DMS53 (cell line): ENCODE measurements around the gene CCL27.
A peak's percentile ranks its signal among the peaks of the same experiment; 100 is the strongest.
"Not testable (repeated sequence)": the region's sequence is repeated elsewhere in the genome, so short reads cannot be mapped to it uniquely, and the experiment has no call there.

Experiments used
- DNase-seq: peaks from one replicate; lab custom pipeline; 2025; lab: John Stamatoyannopoulos, UW

CCL27 gene

DNA sequence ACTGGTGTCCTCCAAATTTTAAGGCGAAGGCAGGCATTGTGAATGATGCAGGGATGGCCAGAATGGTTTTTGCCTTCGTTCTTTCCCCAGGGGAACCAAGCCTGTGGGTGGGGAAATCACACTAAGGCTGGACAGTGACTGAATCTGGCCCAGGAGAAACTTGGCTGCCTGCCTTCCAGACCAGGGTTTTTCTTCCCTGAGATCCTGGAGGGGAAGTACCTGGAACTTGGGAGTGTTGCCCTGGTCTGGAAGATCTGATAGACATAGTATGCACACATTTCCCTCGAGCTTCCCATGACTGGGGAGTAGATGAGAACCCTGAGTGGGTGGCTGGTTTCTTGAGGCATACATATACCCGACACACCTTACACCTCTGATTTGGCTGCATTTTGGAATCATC, 11.1 kb downstream of the CCL27 start:
- no peak for DNase-seq

- DNase-seq: no peak
Observed at GRCh38 chr9:34650816-34651215, 11.6 kb downstream of the CCL27 start.

- no peak for DNase-seq
Observed at GRCh38 chr9:34648673-34649072, 13.8 kb downstream of the CCL27 start.

GRCh38 chr9:34647651-34648050, 14.8 kb downstream of the CCL27 start:
- DNase-seq: no peak

DNA sequence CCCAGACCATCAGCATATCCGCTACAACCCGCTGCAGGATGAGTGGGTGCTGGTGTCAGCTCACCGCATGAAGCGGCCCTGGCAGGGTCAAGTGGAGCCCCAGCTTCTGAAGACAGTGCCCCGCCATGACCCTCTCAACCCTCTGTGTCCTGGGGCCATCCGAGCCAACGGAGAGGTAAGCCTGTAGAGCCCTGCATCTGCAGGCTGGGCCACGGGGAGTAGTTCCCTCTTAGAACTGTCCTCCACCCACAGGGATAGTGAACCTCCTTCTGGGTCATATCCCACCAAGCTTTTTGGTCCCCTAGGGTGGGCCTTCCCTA, 15.4 kb downstream of the CCL27 start:
- DNase-seq: no peak

DNA sequence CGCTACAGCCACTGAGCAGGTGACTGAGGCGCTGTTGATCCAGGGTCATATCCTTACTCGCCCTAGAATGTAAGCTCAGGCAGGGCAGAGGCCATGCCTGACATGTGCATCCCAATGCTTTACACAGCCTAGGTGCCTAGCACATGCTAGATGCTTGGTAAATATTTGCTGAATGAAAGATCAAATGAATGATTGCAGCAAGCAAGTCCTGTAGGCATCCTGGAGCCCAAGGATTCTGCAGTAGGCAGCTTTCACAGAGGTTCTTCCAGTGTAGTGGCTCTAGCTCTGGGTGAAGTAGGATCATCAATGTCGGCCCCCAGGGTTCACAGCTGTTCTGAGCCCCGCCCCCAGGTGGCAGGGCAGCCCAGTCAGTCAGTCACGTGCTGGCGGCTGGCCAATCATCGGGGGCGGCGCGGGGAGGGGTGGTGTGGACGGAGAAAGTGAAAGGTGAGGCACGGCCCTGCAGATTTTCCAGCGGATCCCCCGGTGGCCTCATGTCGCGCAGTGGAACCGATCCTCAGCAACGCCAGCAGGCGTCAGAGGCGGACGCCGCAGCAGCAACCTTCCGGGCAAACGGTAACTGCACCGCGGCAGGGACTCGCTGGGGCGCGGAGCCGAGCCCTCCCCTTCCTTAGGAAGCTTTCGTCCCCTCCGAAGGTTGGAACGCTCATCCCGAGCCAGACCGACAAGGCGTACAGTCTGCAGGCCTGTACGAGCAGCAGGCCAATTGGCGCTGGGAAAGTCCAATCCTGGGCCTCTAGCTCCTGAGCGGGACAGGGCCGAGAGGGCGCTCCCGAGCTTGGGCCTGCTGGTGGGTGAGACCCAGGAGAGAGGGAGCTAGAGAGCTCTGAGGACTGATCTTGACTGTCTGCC, 16.0 kb downstream of the CCL27 start, which contains the start of gene GALT:
GALT (plus strand) TSS at position 465 of the 873 bp plus-strand sequence; CDS start at position 495, 30 bp downstream.
- peak; percentile 93 for DNase-seq

GRCh38 chr9:34644766-34645314, 17.6 kb downstream of the CCL27 start:
- DNase-seq: no peak

DNA sequence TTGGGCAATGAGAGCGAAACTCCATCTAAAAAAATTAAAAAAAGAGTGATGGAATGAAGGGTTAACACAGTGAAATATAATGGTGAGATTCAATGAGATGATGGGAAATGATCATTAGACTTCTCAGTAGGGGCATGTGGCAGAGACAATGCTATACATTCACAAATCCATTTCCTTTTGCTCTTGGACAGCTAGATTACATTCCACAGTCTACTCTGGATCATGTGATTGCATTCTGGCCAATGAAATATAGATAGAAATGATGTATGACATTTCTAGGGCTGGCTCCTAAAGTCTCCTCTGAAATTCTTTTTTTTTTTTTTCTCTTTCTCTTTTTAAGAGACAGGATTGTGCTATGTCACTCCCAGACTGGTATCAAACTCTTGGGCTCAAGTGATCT, 19.8 kb downstream of the CCL27 start:
- no peak for DNase-seq

DNA sequence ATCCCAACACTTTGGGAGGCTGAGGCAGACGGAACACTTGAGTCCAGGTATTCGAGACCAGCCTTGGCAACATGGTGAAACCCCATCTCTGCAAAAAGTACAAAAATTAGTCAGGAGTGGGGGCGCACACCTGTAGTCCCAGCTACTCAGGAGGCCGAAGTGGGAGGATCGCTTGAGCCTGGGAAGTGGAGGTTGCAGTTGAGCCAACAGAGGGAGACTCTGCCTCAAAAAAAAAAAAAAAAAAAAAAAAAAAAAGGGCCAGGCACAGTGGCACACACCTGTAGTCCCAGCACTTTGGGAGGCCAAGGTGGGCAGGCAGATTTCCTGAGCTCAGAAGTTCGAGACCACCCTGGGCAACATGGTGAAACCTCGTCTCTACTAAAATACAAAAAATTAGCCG, 23.1 kb downstream of the CCL27 start:
- DNase-seq: not testable (repeated sequence)

GRCh38 chr9:34638138-34638445, 24.4 kb downstream of the CCL27 start:
- DNase-seq: no peak

- peak; percentile 95 for DNase-seq
Observed at GRCh38 chr9:34637356-34638137, 24.9 kb downstream of the CCL27 start, which contains the start of gene SIGMAR1. SIGMAR1 (minus strand) TSS chr9:34637787; CDS start chr9:34637697, 90 bp downstream.

- peak; percentile 66 for DNase-seq
Observed at GRCh38 chr9:34636791-34637355, 25.6 kb downstream of the CCL27 start.

- no peak for DNase-seq
Observed at GRCh38 chr9:34635556-34635955, 26.9 kb downstream of the CCL27 start.

DNA sequence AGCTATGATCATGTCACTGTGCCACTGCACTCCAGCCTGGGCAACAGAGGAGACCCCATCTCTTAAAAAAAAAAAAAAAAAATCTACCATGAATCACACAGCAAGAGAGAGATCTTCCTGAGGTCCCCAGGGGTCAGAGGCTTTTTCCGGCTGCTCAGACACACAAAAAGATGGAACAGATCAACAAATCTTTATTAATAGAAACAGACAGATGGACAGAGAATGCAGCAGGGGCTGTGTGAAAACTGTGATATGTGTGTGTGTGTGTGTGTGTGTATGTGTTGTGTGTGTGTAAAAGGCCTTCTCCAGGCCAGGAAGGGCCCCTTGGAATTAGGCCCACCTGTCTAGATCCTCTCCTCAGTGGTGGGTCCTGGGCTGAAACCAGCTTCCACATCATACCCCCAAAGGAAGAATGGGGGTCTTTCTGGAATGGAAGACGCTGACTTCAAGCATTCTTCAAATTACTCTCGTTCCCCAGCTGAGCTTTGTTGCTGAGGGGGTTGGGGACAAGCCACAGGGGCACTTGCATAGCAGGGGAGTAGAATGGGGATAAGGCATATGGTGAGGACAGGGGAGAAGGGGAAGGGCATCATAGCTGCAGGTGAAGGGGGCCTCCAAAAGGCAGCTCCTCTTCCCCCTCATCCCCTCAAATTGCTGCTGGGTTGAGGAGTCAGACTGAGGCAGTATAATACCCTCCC, 27.8 kb downstream of the CCL27 start:
- DNase-seq: no peak

GRCh38 chr9:34633851-34634550, 28.5 kb downstream of the CCL27 start:
- DNase-seq: peak; percentile 68

- no peak for DNase-seq
Observed at GRCh38 chr9:34633166-34633565, 29.3 kb downstream of the CCL27 start.

DNA sequence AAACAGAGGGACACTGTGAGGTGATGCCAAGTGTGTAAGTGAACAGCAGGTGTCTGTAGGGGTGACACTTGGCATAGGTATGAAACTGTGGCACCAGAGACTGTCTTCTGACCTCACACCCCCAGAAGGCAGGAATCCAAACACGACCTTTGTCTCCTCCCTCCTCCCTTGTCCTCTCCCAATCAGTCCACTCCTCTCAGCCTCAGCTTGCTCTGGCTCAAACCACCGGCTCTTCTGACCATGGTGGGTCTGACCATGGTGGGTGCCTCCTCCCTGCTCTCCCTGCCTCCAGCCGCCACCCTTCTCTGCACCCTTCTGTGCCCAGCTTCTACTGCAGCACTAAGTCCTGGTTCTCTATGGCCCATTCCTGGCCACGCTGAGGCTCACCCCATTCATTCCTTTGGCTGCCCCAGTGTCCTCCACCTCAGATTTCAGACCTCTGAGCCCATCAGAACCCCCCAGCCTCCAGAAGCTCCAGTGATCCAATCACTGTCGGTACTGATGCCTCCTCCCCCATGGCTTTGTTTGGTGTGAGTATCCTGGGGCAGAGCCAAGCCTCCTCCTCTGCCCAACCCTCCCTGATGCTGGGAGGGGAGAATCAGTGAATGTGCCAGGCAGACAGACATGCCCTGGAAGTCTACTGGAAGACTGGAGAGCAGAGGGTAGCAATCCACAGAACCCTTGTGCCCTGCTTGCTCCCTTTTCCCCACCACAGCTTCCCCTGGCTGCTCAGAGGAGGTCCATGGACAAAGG, 31.9 kb downstream of the CCL27 start:
- DNase-seq: no peak

GRCh38 chr9:34629491-34629808, 33.0 kb downstream of the CCL27 start:
- no peak for DNase-seq

GRCh38 chr9:34628656-34629490, 33.6 kb downstream of the CCL27 start, which contains the start of gene ARID3C:
ARID3C (minus strand) TSS chr9:34629066; CDS start chr9:34628014, 1,052 bp downstream.
- peak; percentile 69 for DNase-seq
